Neural cell (in vitro differentiated cells): Measurements from ENCODE around the gene GGA1. TPM values are rescaled to one million over a fixed set of nuclear protein-coding genes. Genes with fewer than 3 reads are reported as not detected.

ENCODE experiments used
- H2AFZ ChIP-seq: fragments of 200-600, 300-800 bp; sonication (generic), shearing (Covaris generic); 2 replicates; pipeline ENCODE4 v1.6.0; 2014; ENCODE audit warnings: low read depth, mild to moderate bottlenecking, antibody characterized with exemption, low read length, moderate library complexity
- H3F3A ChIP-seq: fragments of 200-600 bp; shearing (Covaris generic); 2 replicates; pipeline ENCODE4 v1.6.1; 2016; ENCODE audit warnings: mild to moderate bottlenecking, moderate library complexity, mixed read lengths, antibody characterized with exemption, low read length; ENCODE audit not compliant: insufficient read depth, poor library complexity, severe bottlenecking
- H3K27ac ChIP-seq: fragments of 200-600, 300-800 bp; sonication (generic), shearing (Covaris generic); 2 replicates; pipeline ENCODE4 v1.5.1; 2014; ENCODE audit warnings: mild to moderate bottlenecking, low read length, moderate library complexity
- H3K27me3 ChIP-seq: fragments of 300-800, 200-600 bp; sonication (generic), shearing (Covaris generic); 2 replicates; pipeline ENCODE4 v1.6.0; 2014; ENCODE audit warnings: mild to moderate bottlenecking, low read depth, low read length, moderate library complexity; ENCODE audit not compliant: insufficient read depth
- H3K36me3 ChIP-seq: fragments of 300-800, 200-600 bp; sonication (generic), shearing (Covaris generic); 2 replicates; pipeline ENCODE4 v1.5.1; 2014; ENCODE audit warnings: mild to moderate bottlenecking, antibody characterized with exemption, low read length, moderate library complexity; ENCODE audit not compliant: insufficient read depth
- H3K4me2 ChIP-seq: fragments of 300-800, 200-600 bp; sonication (generic), shearing (Covaris generic); 2 replicates; pipeline ENCODE4 v1.6.0; 2014; ENCODE audit warnings: mild to moderate bottlenecking, low read length
- H3K4me3 ChIP-seq: fragments of 300-800, 200-600 bp; sonication (generic), shearing (Covaris generic); 2 replicates; pipeline ENCODE4 v1.5.1; 2014; ENCODE audit warnings: mild to moderate bottlenecking, low read length, moderate library complexity
- H3K79me2 ChIP-seq: fragments of 200-600 bp; shearing (Covaris generic); replicated peaks from 2 replicates; pipeline ENCODE4 v1.6.0; 2014; ENCODE audit warnings: mild to moderate bottlenecking, low read length, moderate library complexity; ENCODE audit not compliant: insufficient read depth
- H3K9ac ChIP-seq: fragments of 300-800, 200-600 bp; sonication (generic), shearing (Covaris generic); 2 replicates; pipeline ENCODE4 v1.6.1; 2016; ENCODE audit warnings: mild to moderate bottlenecking, low read length, mixed read lengths
- H3K9me2 ChIP-seq: fragments of 200-600 bp; shearing (Covaris generic); 2 replicates; pipeline ENCODE4 v1.6.1; 2016; ENCODE audit warnings: mild to moderate bottlenecking, low read length, mixed read lengths; ENCODE audit not compliant: insufficient read depth
- H3K9me3 ChIP-seq: fragments of 200-600, 300-800 bp; sonication (generic), shearing (Covaris generic); 2 replicates; pipeline ENCODE4 v1.6.1; 2016; ENCODE audit warnings: mild to moderate bottlenecking, mixed run types, low read length, moderate library complexity, mixed read lengths
- H4K20me1 ChIP-seq: fragments of 200-600 bp; shearing (Covaris generic); 2 replicates; pipeline ENCODE4 v1.6.1; 2016; ENCODE audit warnings: mild to moderate bottlenecking, mixed run types; ENCODE audit not compliant: insufficient read depth
- CTCF ChIP-seq: fragments of 450-650 bp; IDR thresholded peaks from 2 replicates; pipeline ENCODE4 v1.5.1; 2014; ENCODE audit warnings: antibody characterized with exemption, mild to moderate bottlenecking, moderate library complexity; ENCODE audit not compliant: poor library complexity, severe bottlenecking
- EP300 ChIP-seq: fragments of 450-650 bp; conservative IDR thresholded peaks from 2 replicates; pipeline ENCODE4 v1.6.1; 2014; ENCODE audit warnings: antibody characterized with exemption, mild to moderate bottlenecking, moderate library complexity; ENCODE audit not compliant: poor library complexity, severe bottlenecking
- EZH2 ChIP-seq: fragments of 200-600, 300-800 bp; shearing (Covaris generic), sonication (generic); IDR thresholded peaks from 2 replicates; pipeline ENCODE4 v1.6.1; 2014; ENCODE audit warnings: antibody characterized with exemption, low read length, borderline replicate concordance, mild to moderate bottlenecking; ENCODE audit not compliant: insufficient read depth, poor library complexity, severe bottlenecking
- MXI1 ChIP-seq: fragments of 450-650 bp; conservative IDR thresholded peaks from 2 replicates; pipeline ENCODE4 v1.6.1; 2014; ENCODE audit warnings: antibody characterized with exemption, mild to moderate bottlenecking; ENCODE audit not compliant: poor library complexity, severe bottlenecking
- POLR2AphosphoS5 ChIP-seq: IDR thresholded peaks from 2 replicates; pipeline ENCODE4 v1.6.1; 2012
- RAD21 ChIP-seq: fragments of 450-650 bp; conservative IDR thresholded peaks from 2 replicates; pipeline ENCODE4 v1.6.1; 2014; ENCODE audit warnings: antibody characterized with exemption, mild to moderate bottlenecking, moderate library complexity
- REST ChIP-seq: IDR thresholded peaks from 2 replicates; pipeline ENCODE4 v1.6.1; 2012; ENCODE audit warnings: borderline replicate concordance
- SMC3 ChIP-seq: fragments of 450-650 bp; conservative IDR thresholded peaks from 2 replicates; pipeline ENCODE4 v1.6.1; 2014; ENCODE audit warnings: antibody characterized with exemption, mild to moderate bottlenecking, moderate library complexity; ENCODE audit not compliant: poor library complexity
- TAF1 ChIP-seq: IDR thresholded peaks from 2 replicates; pipeline ENCODE4 v1.6.1; 2012; ENCODE audit warnings: low read depth
- polyA plus RNA-seq: library from polyadenylated mRNA; depleted of rRNA; stranded (reverse); fragments of >200 nt; gene quantifications from 2 replicates; pipeline ENCODE4 v1.2.3, GENCODE V29; 2014

The GGA1 gene
- polyA plus RNA-seq, 1 donor from 2014 or later: 57.5 TPM

DNA sequence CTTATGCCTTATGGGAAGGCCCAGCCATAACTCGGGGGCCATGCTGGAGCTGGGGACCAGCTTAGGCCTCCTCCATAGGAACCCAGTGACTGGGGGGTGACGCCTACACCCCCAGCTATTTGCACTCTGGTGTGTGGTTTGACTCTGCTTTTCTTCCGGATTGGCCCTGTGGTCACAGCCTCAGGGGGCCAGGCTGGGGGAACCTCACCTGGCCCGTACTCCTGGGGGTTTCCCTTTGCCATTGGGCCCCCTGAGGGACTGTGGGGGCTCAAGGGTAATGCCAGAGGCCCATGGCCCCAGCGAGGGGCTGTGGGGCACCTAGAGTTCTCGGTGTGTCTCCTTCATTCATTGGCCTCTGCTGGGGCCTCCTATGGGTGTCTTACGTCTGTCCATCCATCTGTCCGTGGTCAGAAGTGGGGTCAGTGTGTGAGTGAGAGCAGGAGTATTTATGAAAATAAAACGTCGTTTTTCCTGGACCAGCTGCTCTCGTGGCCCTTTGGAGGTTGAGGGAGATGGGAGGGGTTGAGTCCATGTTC is 24.5 kb downstream of the GGA1 start:
- Histone ChIP-seq H3K4me3 (no peak overlapping the region), H3F3A (no peaks in the 10 kb centered on the region), H3K9me3 (no peaks in the 10 kb centered on the region), H4K20me1 (no peaks in the 10 kb centered on the region), H3K9me2 (no peaks in the 10 kb centered on the region), H3K27ac (no peak overlapping the region), H3K9ac (no peak overlapping the region), H2AFZ (no peak overlapping the region), H3K36me3 (no peaks in the 10 kb centered on the region), H3K27me3 (no peaks in the 10 kb centered on the region), H3K79me2 (no peaks in the 10 kb centered on the region), H3K4me2 (no peak overlapping the region)
- no peak for TF ChIP-seq EZH2
- TF ChIP-seq CTCF: no peak
- no peak for TF ChIP-seq TAF1
- no peak for TF ChIP-seq EP300
- TF ChIP-seq SMC3: no peak
- no peak for TF ChIP-seq RAD21
- no peak for TF ChIP-seq POLR2AphosphoS5
- TF ChIP-seq REST: no peak
- no peak for TF ChIP-seq MXI1

DNA sequence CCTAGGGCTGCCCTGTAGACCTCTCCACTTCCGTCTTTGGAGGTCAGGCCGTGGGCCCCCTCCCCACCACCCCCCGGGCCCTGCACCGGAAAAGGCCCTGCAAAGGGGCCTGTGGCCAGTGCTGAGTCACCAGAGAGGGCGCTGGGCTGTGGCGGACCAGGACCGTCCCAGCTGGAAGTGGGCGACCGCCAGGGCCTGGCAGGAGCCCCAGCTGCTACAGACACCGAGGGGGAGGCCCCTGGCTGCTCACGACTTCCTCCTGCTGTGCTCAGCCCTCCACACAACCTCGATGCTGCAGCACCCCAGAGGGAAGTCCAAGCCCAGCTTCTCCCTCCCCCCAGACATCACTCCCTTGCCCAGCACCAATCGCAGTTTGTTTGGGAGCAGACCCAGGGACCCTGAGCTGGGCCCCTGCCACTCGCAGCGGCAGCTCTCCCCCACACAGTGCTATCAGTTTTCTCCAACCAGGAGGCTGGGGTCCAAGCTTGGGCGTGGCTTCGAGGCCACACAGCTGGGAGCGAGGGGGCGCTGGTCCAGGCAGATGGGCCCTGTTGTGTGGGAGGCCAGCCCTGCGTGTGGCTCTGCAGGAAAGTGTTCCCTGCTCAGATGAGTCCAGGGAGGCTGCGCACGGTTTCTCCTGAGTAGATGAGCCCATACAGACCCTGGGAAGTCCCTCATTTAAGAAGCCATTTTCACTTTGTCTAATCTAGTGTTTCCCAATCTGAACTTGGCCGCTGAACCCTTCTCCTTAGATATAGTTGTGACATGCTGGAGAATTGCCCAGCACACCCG is 25.2 kb downstream of the GGA1 start:
- H3K9ac ChIP-seq: no peak overlapping the region

More for the DNA sequence above, 25.2 kb downstream of the GGA1 start:
- peaks cover 2% of the 10 kb centered on the region for H3K27me3 ChIP-seq
- no peaks in the 10 kb centered on the region for H3F3A ChIP-seq
- H3K27ac ChIP-seq: no peak overlapping the region
- TF ChIP-seq EZH2 (no peak), RAD21 (no peak), POLR2AphosphoS5 (no peak)
- H3K9me3 ChIP-seq: no peaks in the 10 kb centered on the region
- H3K36me3 ChIP-seq: no peaks in the 10 kb centered on the region
- H3K4me3 ChIP-seq: no peak overlapping the region
- H4K20me1 ChIP-seq: no peaks in the 10 kb centered on the region
- no peaks in the 10 kb centered on the region for H3K9me2 ChIP-seq
- no peak overlapping the region for H2AFZ ChIP-seq
- H3K79me2 ChIP-seq: no peaks in the 10 kb centered on the region
- H3K4me2 ChIP-seq: no peak overlapping the region
